KOPT-K1 (cell line): ENCODE measurements around the gene NUDT21.
"Not testable (repeated sequence)": the region's sequence is repeated elsewhere in the genome, so short reads cannot be mapped to it uniquely, and the experiment has no call there.

Source experiments
- H3K27ac ChIP-seq: fragments of 200-600 bp; sonication (generic); 2 replicates; pipeline ENCODE4 v1.5.1; 2016; ENCODE audit warnings: antibody characterized with exemption, mild to moderate bottlenecking, low read depth, low read length; ENCODE audit not compliant: poor library complexity, severe bottlenecking
- H3K36me3 ChIP-seq: fragments of 200-600 bp; sonication (generic); 2 replicates; pipeline ENCODE4 v1.5.1; 2017; ENCODE audit warnings: antibody characterized with exemption, mild to moderate bottlenecking, low read length, moderate library complexity; ENCODE audit not compliant: insufficient read depth
- H3K9me3 ChIP-seq: fragments of 200-600 bp; sonication (generic); 2 replicates; pipeline ENCODE4 v1.5.1; 2017; ENCODE audit warnings: antibody characterized with exemption, low read length, mild to moderate bottlenecking; ENCODE audit not compliant: insufficient read depth, poor library complexity, severe bottlenecking

Gene NUDT21

DNA sequence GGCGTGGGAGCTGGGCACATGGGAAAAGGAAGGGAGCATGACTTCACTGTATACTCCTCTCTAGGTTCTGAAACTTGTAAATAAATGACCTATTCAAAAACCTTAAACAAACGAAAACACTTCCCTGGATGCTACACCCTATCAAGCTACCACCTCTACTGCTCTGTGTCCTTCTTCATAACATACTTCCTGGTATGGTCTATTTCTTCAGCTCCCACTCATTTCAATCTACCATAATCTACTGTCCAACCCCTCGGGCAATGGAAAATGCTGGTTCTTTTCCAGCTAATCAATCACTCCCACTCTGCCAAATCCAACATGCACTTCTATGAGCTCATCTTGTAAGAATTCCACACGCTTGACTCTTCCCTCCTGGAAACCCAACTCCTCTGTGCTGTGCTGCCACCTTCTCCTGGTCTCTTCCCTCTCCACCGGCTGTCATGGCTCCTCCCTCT, 68.2 kb downstream of the NUDT21 start:
- Histone ChIP-seq H3K27ac (no peak overlapping the region), H3K36me3 (peaks cover 91% of the 10 kb centered on the region), H3K9me3 (peaks cover 33% of the 10 kb centered on the region)

DNA sequence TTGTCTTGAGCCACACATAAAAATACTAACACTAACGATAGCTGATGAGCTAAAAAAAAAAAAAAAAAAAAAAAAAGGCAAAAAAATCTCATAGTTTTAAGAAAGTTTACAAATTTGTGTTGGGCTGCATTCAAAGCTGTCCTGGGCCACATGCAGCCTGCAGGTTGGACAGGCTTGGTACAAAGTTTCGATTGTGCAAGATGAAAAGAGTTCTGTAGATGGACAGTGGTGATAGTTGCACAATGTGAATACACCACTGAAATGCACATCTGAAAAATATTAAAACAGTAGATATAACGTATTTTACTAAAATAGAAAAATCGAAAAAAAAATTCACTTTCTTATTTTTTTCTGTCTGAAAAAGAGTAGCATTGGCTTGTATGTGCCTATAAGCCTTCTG, 68.7 kb downstream of the NUDT21 start:
- Histone ChIP-seq H3K27ac (no peak overlapping the region), H3K36me3 (peaks cover 87% of the 10 kb centered on the region), H3K9me3 (peaks cover 33% of the 10 kb centered on the region)

DNA sequence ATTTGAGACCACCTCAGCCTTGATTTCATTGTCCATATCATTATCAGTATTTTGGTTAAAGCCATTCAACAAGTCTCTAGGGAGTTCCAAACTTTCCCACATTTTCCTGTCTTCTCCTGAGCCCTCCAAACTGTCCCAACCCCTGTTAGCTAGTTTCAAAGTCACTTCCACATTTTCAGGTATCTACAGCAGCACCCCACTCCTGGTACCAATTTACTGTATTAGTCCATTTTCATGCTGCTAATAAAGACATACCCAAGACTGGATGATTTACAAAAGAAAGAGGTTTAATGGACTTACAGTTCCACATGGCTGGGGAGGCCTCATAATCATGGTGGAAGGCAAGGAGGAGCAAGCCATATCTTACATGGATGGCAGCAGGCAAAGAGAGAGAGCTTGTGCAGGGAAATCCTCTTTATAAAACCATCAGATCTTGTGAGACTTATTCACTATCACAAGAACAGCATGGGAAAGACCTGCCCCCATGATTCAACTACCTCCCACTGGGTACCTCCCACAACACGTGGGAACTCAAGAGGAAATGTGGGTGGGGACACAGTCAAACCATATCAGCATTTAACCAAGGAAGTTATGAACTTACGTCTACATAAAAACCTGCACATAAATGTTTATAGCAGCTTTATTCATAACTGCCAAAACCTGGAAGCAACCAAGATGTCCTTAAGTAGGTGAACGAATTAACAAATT, 70.2 kb downstream of the NUDT21 start:
- Histone ChIP-seq H3K36me3 (peaks cover 73% of the 10 kb centered on the region), H3K9me3 (peaks cover 33% of the 10 kb centered on the region)
- not testable (repeated sequence) for H3K27ac ChIP-seq
